Activated CD8-positive, alpha-beta memory T cell treated with anti-CD3 and anti-CD28 coated beads for 24 hours (primary cell): Measurements from ENCODE around the gene ANGPTL8.

Experiments
- DNase-seq: peaks from one replicate; pipeline ENCODE4 v3.0.0-alpha.2; 2020

The ANGPTL8 gene

GRCh38 chr19:11204076-11204602, 35.3 kb upstream of the ANGPTL8 start:
- no peak for DNase-seq

- DNase-seq: no peak
Observed at GRCh38 chr19:11204943-11205349, 34.5 kb upstream of the ANGPTL8 start.

GRCh38 chr19:11205939-11206570, 33.4 kb upstream of the ANGPTL8 start:
- no peak for DNase-seq

- no peak for DNase-seq
Observed at GRCh38 chr19:11208561-11209471, 30.6 kb upstream of the ANGPTL8 start.

- no peak for DNase-seq
Observed at GRCh38 chr19:11209839-11210655, 29.4 kb upstream of the ANGPTL8 start.

- no peak for DNase-seq
Observed at GRCh38 chr19:11210656-11210928, 28.8 kb upstream of the ANGPTL8 start.

GRCh38 chr19:11214387-11214786, 25.0 kb upstream of the ANGPTL8 start:
- DNase-seq: no peak

- DNase-seq: no peak
Observed at GRCh38 chr19:11221082-11221598, 18.3 kb upstream of the ANGPTL8 start.

- DNase-seq: no peak
Observed at GRCh38 chr19:11223200-11223599, 16.2 kb upstream of the ANGPTL8 start.

GRCh38 chr19:11224429-11224828, 15.0 kb upstream of the ANGPTL8 start:
- no peak for DNase-seq

GRCh38 chr19:11225172-11225571, 14.2 kb upstream of the ANGPTL8 start:
- DNase-seq: no peak

- DNase-seq: no peak
Observed at GRCh38 chr19:11225815-11226214, 13.6 kb upstream of the ANGPTL8 start.

- no peak for DNase-seq
Observed at GRCh38 chr19:11226716-11227166, 12.7 kb upstream of the ANGPTL8 start.

- no peak for DNase-seq
Observed at GRCh38 chr19:11227195-11227886, 12.1 kb upstream of the ANGPTL8 start.

GRCh38 chr19:11230621-11231386, 8.6 kb upstream of the ANGPTL8 start:
- no peak for DNase-seq

- no peak for DNase-seq
Observed at GRCh38 chr19:11232555-11232954, 6.9 kb upstream of the ANGPTL8 start.

- DNase-seq: no peak
Observed at GRCh38 chr19:11233073-11233472, 6.3 kb upstream of the ANGPTL8 start.

- DNase-seq: no peak
Observed at GRCh38 chr19:11234486-11235075, 4.8 kb upstream of the ANGPTL8 start.

- no peak for DNase-seq
Observed at GRCh38 chr19:11236324-11237301, 2.8 kb upstream of the ANGPTL8 start.

- DNase-seq: no peak
Observed at GRCh38 chr19:11237321-11237720, 2.1 kb upstream of the ANGPTL8 start.
